Activated CD4-positive, alpha-beta T cell treated with anti-CD3 and anti-CD28 coated beads, Interleukin-2, amount 50 U/mL, for 1 hour (primary cell): Measurements from ENCODE around the gene CSTF3.
"Not testable (repeated sequence)": the region's sequence is repeated elsewhere in the genome, so short reads cannot be mapped to it uniquely, and the experiment has no call there.

Experiments used
- DNase-seq: peaks from one replicate; pipeline ENCODE4 v3.0.0-alpha.2; 2020

Gene CSTF3

DNA sequence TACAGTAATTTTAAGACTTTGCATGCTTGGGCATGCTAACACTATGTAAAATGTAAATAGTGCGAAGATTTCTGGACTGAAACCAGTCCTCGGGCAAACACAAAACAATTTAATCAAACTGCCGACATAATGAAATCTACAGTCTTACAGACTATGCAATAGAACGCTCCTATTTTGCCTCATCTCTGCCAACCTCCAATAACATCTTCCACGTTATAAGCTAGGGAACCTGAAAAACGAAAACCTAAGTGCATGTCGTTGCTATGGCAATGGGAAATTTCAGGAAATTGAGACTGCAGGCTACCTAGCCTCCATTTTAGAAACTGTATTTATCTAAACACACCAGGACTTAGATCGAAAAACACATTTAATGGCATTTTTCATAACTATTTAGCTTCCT, 1.1 kb downstream of the CSTF3 start:
- DNase-seq: no peak

DNA sequence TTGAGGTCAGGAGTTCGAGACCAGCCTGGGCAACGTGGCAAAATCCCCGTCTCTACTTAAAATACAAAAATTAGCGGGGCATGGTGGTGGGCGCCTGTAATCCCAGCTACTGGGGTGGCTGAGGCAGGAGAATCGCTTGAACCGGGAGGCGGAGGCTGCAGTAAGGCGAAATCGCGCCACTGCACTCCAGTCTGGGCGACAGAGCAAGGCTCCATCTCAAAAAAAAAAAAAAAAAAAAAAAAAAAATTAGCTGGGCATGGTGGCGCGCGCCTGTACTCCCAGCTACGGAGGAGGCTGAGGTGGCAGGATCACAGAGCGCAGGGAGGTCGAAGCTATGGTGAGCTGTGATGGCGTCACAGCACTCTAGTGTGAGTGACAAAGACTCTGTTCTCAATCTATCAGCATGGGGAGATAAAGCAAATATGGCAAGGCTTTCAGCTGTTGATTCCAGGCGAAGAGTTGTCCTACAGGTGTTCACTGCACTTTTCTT, 1.9 kb downstream of the CSTF3 start:
- not testable (repeated sequence) for DNase-seq

DNA sequence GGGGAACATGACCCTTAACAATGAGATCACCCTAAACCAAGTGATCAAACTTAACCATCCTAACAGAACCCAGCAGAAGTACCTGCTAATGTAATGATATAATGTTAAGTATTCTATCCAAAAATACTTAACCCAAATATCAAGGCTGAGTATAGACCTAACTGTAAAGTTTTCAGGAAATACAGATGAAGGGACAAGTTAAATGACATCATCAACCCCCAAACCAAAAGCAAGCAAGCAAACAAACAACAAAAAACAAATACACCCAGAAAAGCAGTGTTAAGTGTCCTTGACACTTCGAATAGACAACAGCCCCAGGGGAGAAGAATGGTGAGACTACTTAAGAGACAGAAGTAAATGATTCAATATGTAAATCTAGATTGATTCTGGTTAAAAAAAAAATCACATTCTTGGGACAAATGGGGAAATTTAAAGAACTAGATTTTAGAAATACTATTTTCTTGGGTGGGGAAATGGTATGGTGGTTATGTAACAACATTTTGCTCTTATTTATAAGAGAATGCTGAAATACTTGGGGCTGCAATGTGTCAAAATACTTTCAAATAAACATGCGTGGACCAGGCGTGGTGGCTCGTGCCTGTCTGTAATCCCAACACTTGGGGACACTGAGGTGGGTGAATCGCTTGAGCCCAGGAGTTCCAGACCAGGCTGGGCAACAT, 2.5 kb downstream of the CSTF3 start:
- no peak for DNase-seq

DNA sequence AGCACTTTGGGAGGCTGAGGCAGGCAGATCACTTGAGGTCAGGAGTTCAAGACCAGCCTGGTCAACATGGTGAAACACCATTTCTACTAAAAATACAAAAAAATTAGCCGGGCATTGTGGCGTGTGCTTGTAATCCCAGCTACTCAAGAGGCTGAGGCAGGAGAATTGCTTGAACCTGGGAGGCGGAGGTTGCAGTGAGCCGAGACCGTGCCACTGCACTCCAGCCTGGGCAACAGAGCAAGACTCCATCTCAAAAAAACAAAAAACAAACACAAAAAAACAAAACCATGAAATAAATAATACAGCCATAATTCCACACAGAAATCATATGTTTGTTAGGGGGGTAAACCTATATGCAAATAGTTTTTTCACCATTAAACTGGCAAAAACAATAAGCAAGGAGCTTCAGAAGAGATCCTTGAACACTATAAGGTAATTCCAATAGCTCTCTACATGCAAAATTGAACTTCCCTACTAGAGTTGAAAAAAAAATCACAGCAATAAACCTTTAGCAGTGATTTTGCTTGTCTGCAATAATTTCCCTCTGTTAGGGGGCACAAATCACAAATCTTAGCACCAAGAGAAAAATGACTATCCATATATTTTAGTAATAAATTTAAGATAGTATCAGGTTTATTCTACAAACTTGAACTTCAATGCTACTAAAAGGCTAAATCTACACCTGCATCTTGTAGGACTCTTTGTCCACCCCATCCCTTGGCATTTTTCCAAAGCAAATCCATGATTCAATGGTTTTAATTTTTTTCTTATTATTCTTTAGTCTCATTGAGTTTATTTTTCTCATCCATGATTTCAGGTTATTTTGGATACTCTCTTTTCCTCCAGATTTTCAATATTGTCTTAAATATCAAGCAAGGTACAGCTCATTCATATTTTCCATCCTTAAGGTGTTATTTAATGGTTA, 3.9 kb downstream of the CSTF3 start:
- DNase-seq: no peak

DNA sequence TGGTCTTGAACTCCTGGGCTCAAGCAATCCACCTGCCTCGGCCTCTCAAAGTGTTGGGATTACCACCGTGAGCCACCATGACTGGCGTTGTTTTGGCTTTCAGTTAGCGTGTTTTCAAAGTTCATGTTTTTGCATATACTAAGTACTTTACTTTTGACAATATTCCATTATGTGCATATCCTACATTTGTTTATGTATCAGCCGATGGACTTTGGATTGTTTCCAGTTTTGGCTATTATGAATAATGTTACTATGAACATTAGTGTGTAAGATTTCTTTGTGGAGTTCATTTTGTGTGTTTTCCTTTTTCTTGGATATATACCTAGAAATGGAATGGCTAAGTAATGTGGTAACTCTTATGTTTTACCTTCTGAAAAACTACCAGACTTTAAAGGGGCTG, 9.9 kb downstream of the CSTF3 start:
- DNase-seq: no peak

DNA sequence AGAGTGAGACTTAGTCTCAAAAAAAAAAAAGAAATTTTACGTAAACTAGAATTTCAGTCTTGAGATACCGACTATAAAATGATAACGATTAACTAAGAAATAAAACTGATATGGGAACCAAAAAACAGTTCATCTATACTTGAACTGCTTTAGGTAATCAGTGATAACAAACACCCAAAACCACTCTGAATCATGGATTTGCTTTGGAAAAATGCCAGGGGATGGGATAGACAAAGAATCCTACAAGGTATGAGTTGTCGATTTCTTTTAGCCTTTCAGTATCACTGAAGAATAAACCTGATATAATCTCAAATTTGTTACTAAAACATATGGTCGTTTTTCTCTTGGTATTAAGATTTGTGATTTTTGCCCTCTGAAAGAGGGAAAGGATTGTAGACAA, 13.7 kb downstream of the CSTF3 start:
- DNase-seq: no peak

DNA sequence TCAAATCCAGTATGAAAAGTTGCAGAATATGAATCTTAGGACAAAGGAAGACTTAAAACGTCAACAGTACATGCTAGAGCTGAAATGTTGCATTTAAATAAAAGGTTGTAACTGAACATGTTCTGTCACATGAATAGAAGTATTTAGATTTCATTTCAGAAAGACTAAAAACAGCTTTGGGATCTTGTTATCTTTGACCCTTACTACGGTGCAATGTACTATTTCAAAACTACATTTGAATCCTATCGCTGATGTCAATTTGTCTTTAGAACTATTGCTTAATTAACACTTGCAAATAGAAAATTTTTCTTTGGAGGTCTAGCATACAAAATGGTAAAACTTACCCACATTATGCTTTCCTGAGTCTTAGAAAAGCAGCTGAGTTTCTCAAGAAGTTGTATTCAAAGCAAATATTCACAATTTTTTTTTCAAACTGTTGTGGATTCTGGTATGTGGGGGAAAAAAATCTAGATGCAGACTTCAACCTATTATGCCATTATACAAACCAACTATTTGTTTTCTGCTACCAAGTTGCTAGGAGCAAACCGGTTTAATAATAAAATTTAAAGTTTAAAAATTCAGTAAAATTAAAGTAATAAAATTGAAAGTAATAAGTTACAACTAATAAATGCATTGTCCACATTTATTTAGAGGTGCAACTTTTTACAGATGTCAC, 25.4 kb downstream of the CSTF3 start:
- DNase-seq: no peak

DNA sequence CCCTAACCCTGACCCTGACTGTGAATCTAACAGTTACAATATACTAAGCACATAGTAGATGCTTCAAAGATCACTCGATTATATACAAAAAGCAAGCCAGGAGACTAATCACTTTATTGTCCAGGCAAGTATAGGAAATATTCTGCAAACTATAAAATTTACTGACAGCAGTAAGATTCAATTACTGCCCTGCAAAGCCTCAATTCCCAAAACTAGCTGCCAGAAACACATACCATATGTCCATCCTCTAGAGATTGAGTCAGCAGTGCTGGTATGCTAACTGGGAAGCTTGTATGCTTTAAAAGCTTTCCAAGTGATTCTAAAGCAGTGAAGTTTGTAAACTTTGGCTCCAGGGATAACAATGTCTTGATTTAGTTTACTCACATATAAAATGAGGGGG, 26.1 kb downstream of the CSTF3 start:
- DNase-seq: no peak

DNA sequence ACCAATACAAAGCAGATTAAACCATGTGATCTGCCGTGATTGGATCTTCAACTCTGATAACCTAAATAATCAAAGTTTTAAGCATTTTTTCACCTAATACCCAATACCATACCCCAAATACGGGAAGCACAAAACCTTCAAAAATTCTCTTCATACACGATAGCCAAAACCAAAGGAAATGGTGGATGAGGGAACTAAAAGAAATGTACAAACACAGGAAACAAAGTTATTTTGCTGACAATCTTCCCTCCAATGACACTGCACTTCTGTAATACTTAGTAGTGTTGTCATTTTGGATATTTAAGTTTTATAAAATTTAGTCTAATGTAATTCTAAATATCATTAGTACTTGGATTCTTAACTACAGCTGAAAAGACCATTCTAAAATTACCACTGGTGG, 27.0 kb downstream of the CSTF3 start:
- DNase-seq: no peak

DNA sequence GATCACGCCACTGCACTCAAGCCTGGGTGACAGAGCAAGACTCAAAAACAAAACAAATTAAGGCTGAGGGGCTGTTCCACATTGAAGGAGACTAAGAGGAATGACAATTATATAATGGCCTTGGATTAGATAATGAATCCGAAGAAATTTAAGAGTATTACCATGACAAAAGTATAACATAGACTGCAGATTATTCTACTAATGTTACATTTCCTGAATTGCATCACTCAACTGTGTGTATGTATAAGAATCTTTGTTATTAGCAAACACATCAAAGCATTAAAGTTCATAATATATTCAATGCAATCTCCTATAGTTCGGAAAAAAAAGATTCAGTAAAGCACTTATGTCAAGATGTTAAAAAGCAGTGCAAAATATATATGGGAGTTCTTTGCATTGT, 27.5 kb downstream of the CSTF3 start:
- no peak for DNase-seq

DNA sequence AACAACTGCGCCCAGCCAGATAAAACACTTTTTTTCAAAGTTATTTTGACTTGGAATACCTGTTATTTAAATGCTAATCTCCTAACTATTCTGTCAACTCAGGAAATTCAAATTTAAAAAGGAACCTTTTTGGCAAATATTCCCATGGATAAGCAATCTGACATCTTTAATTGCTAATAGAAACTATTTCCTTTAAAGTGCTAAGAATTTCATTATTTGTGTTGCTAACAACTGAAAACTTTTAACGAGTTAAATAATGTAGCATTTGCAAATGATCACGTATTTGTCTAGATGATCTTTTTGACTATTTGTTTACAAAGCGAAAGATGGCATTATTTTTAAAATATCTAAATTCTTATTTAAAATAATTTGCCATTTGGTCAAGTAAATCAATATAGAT, 28.8 kb downstream of the CSTF3 start:
- no peak for DNase-seq

DNA sequence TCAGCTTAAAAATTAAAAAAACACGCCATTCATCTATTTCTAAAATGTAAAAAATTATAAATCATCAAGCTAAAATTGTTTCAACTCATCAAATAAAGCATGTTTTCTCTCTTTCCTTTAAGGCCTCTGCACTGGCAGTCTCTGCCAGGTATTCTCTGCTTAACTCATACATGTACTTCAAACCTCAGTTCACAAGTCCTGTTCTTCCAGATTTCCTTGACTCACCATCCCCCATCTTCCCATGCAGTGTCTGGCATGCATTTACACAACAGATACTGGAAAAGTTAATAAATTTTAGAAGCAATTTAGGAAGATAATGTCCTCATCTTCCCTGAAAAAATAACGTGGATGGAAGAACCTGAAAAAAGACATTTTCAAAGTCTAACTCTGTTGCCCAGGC, 32.5 kb downstream of the CSTF3 start:
- DNase-seq: no peak

DNA sequence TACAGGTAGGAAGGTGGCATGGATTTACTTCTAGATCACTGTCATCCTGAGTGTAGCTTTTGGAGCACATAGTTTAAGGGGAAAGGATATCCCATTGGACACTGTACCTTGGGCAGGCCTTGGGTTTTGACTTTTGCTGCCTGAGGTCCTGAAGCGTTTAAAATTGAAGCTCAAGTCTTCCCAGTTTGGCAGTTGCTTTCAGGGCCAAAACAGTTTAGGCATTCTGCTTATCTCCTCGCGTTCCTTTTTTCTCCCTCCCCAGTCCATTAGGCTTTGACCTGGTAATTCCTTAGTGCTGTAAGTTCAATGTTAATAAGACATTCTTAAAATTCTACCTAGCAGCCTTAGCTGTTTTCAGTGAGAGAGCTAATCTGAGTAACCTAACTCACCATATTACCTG, 35.7 kb downstream of the CSTF3 start:
- no peak for DNase-seq

DNA sequence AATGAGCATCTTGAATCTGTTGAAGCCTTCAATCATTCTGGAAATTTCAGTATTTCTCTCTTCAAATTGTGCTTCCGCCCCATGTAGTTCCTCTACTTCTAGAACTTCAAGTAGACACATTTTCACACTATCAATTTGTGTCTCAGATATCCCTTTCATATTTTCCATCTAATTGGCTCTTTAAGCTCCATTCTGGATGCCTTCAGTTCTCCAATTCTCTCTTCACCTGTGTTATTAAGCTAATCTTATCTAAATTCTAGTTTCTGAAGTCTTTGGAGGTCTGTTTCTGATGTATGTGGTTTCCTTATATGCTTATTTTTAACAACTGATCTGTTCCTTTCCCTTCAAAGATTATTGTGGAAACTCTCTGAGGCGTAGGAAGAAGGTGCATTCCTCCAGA, 36.3 kb downstream of the CSTF3 start:
- DNase-seq: no peak

DNA sequence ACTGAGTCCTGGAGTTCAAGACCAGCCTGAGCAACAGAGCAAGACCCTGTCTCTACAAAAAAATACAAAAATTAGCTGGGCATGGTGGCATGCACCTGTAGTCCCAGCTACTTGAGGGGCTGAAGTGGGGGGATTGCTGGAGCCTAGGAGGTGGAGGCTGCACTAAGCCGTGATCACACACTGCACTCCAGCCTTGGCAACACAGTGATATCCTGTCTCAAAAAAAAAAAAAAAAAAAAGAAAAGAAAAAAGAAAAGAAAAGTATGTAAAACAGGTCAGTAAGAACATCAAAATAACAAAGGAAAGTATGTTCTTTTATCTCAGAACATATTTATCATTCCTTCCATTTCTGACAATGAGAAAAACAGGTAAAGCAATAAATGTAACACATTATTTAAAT, 38.6 kb downstream of the CSTF3 start:
- DNase-seq: not testable (repeated sequence)

DNA sequence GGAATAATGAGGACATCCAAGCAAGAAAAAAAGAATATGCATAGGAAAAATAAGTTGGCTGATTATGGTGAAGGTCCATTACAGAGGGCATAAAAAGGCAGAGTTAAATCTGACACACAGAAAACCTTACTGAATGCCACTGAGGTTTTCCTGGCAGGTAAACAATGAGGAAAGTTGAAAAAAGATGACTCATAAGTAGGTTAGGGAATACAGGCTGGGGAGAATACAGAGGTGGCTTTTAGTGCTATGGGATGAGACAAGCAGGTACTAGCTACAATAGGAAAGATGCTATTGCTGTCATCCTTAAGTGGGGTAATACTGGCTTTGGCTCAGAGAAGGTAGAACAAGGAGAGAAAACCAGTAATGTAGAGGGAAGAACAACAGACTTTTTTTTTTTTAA, 44.7 kb downstream of the CSTF3 start:
- no peak for DNase-seq

DNA sequence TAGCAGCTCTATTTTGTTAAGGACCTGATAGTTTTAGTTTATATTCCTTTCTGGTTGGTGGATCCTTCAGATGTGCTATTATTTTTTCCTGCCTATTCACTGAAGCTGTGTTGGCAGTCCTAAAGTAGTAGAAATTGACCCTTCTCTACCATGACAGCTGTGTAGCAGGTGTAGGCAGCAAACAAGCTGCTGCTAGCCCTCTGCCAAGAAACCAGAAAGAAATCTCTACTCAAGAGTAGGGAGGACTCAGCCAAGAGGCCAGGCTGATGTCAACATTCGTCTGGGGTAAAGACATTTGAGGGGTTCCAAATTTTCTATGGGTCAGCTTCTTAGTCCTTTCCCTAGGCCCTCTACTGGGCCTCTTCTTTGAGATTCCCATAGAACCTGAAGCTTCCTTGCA, 51.2 kb downstream of the CSTF3 start:
- no peak for DNase-seq

DNA sequence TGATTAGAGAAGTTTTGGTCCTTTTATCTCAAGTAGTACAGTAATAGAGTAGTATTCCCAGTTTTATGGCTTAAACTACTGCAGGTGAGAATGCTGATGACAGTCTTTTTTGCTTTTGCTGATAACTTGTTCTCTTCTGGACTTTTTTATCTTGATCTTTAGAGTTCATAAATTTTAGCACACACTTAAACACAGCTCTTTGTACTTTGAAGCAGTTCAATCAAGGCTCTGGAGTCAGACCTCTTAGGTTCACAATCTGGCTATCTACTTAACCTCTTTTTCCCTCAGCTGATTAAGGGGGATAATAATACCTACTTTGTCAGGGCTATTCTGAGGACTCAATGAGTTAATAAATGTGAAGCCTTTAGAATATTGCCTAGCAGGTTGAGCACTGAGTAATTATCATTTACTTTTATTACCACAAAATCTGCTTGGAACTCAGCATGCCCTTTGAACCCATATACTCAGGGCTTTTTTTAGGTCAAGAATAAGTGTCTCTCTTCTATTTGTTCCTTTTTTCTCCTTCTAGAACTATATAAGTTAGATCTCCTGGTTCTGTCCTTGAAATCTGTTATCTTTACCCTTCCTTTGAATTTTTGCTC, 51.9 kb downstream of the CSTF3 start:
- DNase-seq: no peak

DNA sequence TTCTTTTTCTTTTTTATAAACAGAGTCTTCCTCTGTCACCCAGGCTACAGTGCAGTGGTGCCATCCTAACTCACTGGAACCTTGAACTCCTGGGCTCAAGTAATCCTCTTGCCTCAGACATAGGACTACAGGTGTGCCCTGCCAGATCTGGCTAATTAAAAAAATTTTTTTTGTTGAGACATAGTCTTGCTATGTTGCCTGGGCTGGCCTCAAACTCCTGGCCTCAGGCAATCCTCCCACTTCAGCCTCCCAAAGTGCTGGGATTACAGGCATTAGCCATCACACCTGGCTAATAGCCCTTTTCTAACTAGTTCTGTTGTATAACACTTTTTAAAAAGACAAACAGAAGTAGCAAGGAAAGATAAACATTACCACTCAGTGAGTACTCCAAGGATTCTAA, 57.4 kb downstream of the CSTF3 start:
- DNase-seq: no peak

DNA sequence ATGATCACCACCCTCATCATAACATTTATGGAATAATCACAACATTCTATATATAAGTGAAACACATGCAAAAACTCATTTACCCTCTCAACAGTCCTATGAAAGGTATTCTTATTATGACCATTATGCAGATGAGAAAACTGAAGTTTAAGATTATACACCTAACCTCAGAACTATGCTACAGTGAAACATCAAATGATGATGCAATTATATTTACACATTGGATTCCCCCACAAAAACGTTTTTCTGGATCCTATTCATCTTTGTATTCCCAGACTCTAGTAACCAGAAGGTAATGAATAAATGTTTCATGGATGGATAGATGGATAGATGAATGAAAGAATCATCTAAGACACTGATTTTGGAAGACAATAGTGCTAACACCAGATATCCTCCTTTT, 67.1 kb downstream of the CSTF3 start:
- DNase-seq: no peak

DNA sequence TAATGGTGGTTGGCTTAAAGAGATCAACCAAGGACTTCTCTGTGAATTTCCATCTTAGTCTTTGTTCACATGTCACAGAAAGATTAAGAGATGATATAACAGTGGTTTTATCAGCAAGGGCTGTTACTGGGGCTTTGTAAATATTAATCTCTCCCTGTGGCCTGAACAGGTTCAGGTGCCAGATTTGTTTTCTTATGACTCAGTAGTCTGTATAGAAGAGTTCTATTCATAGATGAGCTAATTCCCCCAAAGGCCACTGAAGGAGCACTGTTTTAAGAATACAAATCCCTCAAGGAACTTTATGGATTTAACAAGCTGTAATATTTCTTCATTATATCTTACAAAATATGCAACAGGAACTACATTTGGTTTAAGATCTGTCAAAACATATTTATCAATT, 71.5 kb downstream of the CSTF3 start:
- no peak for DNase-seq

DNA sequence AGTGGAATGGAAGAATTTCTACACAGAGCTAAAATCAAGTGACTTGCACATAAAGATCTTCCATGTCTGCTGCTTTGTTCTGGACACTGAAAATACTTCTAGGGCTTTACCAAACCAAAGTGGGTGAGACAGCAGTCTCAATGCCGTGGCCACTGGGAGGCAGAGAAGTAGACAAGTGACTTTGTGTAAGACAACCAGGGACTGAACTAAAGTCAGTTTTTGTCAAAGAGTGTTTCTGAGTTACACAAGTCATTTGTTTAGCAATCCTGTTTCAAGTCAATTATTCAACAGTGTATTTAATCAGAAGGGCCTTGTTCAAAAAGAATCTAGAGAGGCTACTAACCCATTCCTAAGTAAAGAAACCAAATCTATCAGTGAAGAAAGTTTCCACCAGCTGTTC, 75.3 kb downstream of the CSTF3 start:
- no peak for DNase-seq

DNA sequence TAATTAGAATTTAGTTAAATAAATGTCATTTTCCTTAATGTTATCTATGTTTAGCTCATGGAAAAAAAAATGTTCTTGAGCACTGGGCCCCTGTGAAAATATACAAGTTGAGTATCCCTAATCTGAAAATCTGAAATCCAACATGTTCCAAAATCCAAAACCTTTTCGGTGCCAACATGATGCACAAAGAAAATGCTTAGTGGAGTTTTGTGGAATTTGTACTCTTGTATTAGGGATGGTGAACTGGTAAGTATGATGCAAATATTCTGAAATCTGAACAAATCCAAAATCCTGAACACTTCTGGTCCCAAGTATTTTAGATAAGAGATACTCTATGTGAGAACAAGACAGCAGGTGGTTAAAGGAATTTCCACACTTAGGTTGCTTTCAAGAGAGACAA, 77.4 kb downstream of the CSTF3 start:
- DNase-seq: no peak
